Measurements from ENCODE around the gene DNMBP. TPM values are rescaled to one million over a fixed set of nuclear protein-coding genes. Genes with fewer than 3 reads are reported as not detected.

DNMBP gene
- total and polyA plus RNA-seq, 2 of the 8 experiments (the other 6 are each of a cell fraction or from before 2014, with no cell fraction given) = 19.1 to 26.4 TPM

GRCh38 chr10:99845837-99846382 lies 163.8 kb downstream of the DNMBP start:
- H2AFZ ChIP-seq (ENCODE audit: low read length) = peak overlapping the region; percentile 94
- H3K9me3 ChIP-seq (ENCODE audit: insufficient read depth in 2 of 2, low read depth in 1 of 2, low read length in 1 of 2) = no peaks in the 10 kb centered on the region
- peak overlapping the region; percentile 88; the same call in 1 of the 2 replicates for H3K18ac ChIP-seq (ENCODE audit: extremely low read depth, low read length)
- H3K4ac ChIP-seq (replicated peaks; ENCODE audit: insufficient read length, low read depth, low read length) = no peak overlapping the region
- H4K91ac ChIP-seq (replicated peaks; ENCODE audit: insufficient read length, low read length) = no peak overlapping the region
- no peak overlapping the region for H2AK5ac ChIP-seq (ENCODE audit: low read depth, low read length)
- H4K5ac ChIP-seq (ENCODE audit: insufficient read length, low read depth, low read length) = no peak overlapping the region
- H3K23ac ChIP-seq (ENCODE audit: insufficient read length) = no peak overlapping the region
- H3K27ac ChIP-seq (ENCODE audit: low read depth, low read length) = no peak overlapping the region
- no peaks in the 10 kb centered on the region for H3K23me2 ChIP-seq (ENCODE audit: low read depth, low read length)
- no peak overlapping the region for H2BK120ac ChIP-seq (replicated peaks; ENCODE audit: low read depth, low read length)
- WGBS, 2 experiments (ENCODE audit: extremely low coverage in 1 of 2, insufficient coverage in 1 of 2, insufficient read length in 1 of 2, insufficient replicate concordance in 2 of 2, low coverage in 1 of 2, low lambda C conversion rate in 2 of 2, missing lambda C conversion rate in 1 of 2) = 36% methylated on average over 18 of the region's 18 CpGs; no CpG with 5 or more reads in 1 of the 2 experiments
- peak overlapping the region; percentile 72; the same call in 1 of the 2 replicates for H2BK12ac ChIP-seq (ENCODE audit: low read depth, low read length)
- no peak overlapping the region for H2BK15ac ChIP-seq (ENCODE audit: low read length)
- ChIA-PET CTCF (ENCODE audit: partially characterized antibody) (interaction anchor here (0.5 to 6.2 kb wide), 54 partner anchors 10 to 418 kb away, joined by 3 to 100 read pairs (median 4); partner anchors contain the start of genes COX15, CPN1, CUTC and DNMBP), POLR2A (ENCODE audit: partially characterized antibody) (interaction anchor here (0.7 to 1.9 kb wide), 6 partner anchors 28 to 162 kb away, joined by 3 to 7 read pairs (median 4); no protein-coding TSS in a partner anchor)
- H3K9ac ChIP-seq (replicated peaks in 1 of 4; ENCODE audit: extremely low read depth in 1 of 4, low read depth in 3 of 4, low read length in 3 of 4) = no peak overlapping the region
- H2BK5ac ChIP-seq (ENCODE audit: low read depth, low read length) = no peak overlapping the region; the same call in 1 of the 2 replicates
- no peaks in the 10 kb centered on the region for H3K79me1 ChIP-seq (ENCODE audit: low read depth, low read length)
- H4K20me1 ChIP-seq (replicated peaks in 1 of 2; ENCODE audit: control insufficient read depth in 1 of 2, insufficient read depth in 2 of 2, low read length in 2 of 2) = no peaks in the 10 kb centered on the region
- peak overlapping the region; percentile 19 to 38; a peak in 3 of 4 replicates for H3K4me2 ChIP-seq (ENCODE audit: insufficient read depth in 1 of 2, low read depth in 2 of 2, low read length in 2 of 2)
- H4K8ac ChIP-seq (ENCODE audit: extremely low read depth, insufficient read depth, low read length) = no peak overlapping the region
- H2BK20ac ChIP-seq (ENCODE audit: low read length) = peak overlapping the region; percentile 23; the same call in 1 of the 2 replicates
- H3K36me3 ChIP-seq (ENCODE audit: control insufficient read depth in 2 of 4, insufficient read depth in 4 of 4, low read length in 3 of 4) = no peaks in the 10 kb centered on the region
- no peaks in the 10 kb centered on the region for H3K79me2 ChIP-seq (ENCODE audit: control insufficient read depth in 1 of 2, insufficient read depth in 2 of 2, low read length in 2 of 2)
- no peaks in the 10 kb centered on the region; a peak in 1 of 7 replicates for H3K27me3 ChIP-seq (replicated peaks in 1 of 4; ENCODE audit: control insufficient read depth in 3 of 4, extremely low read depth in 1 of 4, insufficient read depth in 3 of 4, low read length in 3 of 4)
- no peak overlapping the region for H3K14ac ChIP-seq (ENCODE audit: insufficient read length)
- no peak overlapping the region for H3K4me3 ChIP-seq (ENCODE audit: extremely low read depth in 1 of 4, insufficient read depth in 2 of 4, low read depth in 3 of 4, low read length in 4 of 4)
- FAIRE-seq (peak; percentile 94), DNase-seq (ENCODE audit: low read depth in 1 of 2, low spot score in 2 of 2) (peak in 1 of 2 experiments; percentile 74)
- H3K4me1 ChIP-seq (replicated peaks in 1 of 4; ENCODE audit: control insufficient read depth in 3 of 4, insufficient read depth in 4 of 4, low read length in 3 of 4) = peaks cover 8 to 31% (median 21%) of the 10 kb centered on the region in 4 experiments; a peak in 6 of 7 replicates
- no peak overlapping the region for H3K56ac ChIP-seq (replicated peaks; ENCODE audit: insufficient read length, low read depth, low read length)
- no peak for TF ChIP-seq SP1 (IDR thresholded peaks at IDR 0.05; ENCODE audit: low read depth, low read length)
- no peak for TF ChIP-seq POLR2A (IDR thresholded peaks at IDR 0.05; ENCODE audit: control extremely low read depth in 1 of 2, low read depth in 2 of 2, low read length in 2 of 2)
- TF ChIP-seq ZNF274 (IDR thresholded peaks at IDR 0.05; ENCODE audit: borderline replicate concordance, extremely low read depth, low read length) = no peak
- TF ChIP-seq EZH2 (IDR thresholded peaks at IDR 0.05; ENCODE audit: low read depth, low read length, severe bottlenecking) = no peak
- TF ChIP-seq CBX8 (IDR thresholded peaks at IDR 0.05; ENCODE audit: borderline replicate concordance, low read depth, low read length) = no peak
- no peak for TF ChIP-seq CHD2 (IDR thresholded peaks at IDR 0.05; ENCODE audit: low read length)
- TF ChIP-seq FOSL1 (IDR thresholded peaks at IDR 0.05; ENCODE audit: insufficient read depth, low read depth, low read length) = no peak
- TF ChIP-seq NANOG (IDR thresholded peaks at IDR 0.05; ENCODE audit: insufficient read depth, low read depth, low read length, poor library complexity, severe bottlenecking) = no peak
- TF ChIP-seq SIX5 (IDR thresholded peaks at IDR 0.05; ENCODE audit: low read depth, low read length) = no peak
- no peak for TF ChIP-seq USF2 (IDR thresholded peaks at IDR 0.05; ENCODE audit: low read length)
- peak; percentile 82 for TF ChIP-seq CEBPB (IDR thresholded peaks at IDR 0.05; ENCODE audit: low read depth, low read length)
- no peak for TF ChIP-seq RBBP5 (IDR thresholded peaks at IDR 0.05; ENCODE audit: borderline replicate concordance, low read depth, low read length)

Measured in H1 (cell line).